Nephron progenitor cell (in vitro differentiated cells): Measurements from ENCODE around the gene JAG1.
A peak's percentile ranks its signal among the peaks of the same experiment; 100 is the strongest.

ENCODE experiments used
- DNase-seq: peaks from one replicate; pipeline ENCODE4 v3.0.0; 2021
- H3K27ac Mint-ChIP-seq: 2 replicates; pipeline ENCODE4 v1.8.0; 2021; ENCODE audit warnings: mild to moderate bottlenecking, moderate library complexity, mixed read lengths
- H3K27me3 Mint-ChIP-seq: 2 replicates; pipeline ENCODE4 v1.8.0; 2021; ENCODE audit warnings: mild to moderate bottlenecking, low read depth, mixed read lengths; ENCODE audit not compliant: poor library complexity
- H3K36me3 Mint-ChIP-seq: 2 replicates; pipeline ENCODE4 v1.8.0; 2021; ENCODE audit warnings: low read depth, mixed read lengths
- H3K4me1 Mint-ChIP-seq: 2 replicates; pipeline ENCODE4 v1.8.0; 2021; ENCODE audit warnings: mixed read lengths
- H3K4me3 Mint-ChIP-seq: 2 replicates; pipeline ENCODE4 v1.8.0; 2021; ENCODE audit warnings: mild to moderate bottlenecking, moderate library complexity, mixed read lengths
- H3K9me3 Mint-ChIP-seq: 2 replicates; pipeline ENCODE4 v1.8.0; 2021; ENCODE audit warnings: mild to moderate bottlenecking, moderate library complexity, mixed read lengths
- CTCF ChIP-seq: fragments of 200-600 bp; sonication (generic); IDR thresholded peaks from 2 replicates; pipeline ENCODE4 v1.5.0; 2021; ENCODE audit warnings: antibody characterized with exemption

JAG1 gene

DNA sequence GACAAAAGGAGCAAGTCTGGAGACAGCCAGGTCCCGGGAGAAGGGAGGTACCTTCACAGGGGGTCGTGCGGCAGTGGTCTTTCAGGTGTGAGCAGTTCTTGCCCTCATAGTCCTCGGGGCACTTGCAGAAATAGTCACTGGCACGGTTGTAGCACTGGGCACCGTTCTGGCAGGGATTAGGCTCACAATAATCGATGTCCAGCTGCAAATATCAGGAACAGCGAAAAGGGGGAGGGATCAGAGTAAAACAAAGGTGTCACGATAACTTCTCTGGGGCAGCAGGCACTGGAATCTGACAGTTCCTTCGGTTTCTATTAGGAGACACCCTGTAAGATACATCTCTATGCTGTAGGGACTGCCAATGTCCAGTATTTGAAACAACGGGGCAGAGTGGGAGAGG, 25.9 kb downstream of the JAG1 start:
- peaks cover 92% of the 10 kb centered on the region for H3K36me3 Mint-ChIP-seq
- peak overlapping the region; percentile 93 for H3K27ac Mint-ChIP-seq
- H3K9me3 Mint-ChIP-seq = no peaks in the 10 kb centered on the region
- H3K4me3 Mint-ChIP-seq = peak overlapping the region; percentile 27
- H3K4me1 Mint-ChIP-seq = peaks cover 86% of the 10 kb centered on the region
- TF ChIP-seq CTCF = no peak
- no peak for DNase-seq
- peaks cover 8% of the 10 kb centered on the region for H3K27me3 Mint-ChIP-seq

DNA sequence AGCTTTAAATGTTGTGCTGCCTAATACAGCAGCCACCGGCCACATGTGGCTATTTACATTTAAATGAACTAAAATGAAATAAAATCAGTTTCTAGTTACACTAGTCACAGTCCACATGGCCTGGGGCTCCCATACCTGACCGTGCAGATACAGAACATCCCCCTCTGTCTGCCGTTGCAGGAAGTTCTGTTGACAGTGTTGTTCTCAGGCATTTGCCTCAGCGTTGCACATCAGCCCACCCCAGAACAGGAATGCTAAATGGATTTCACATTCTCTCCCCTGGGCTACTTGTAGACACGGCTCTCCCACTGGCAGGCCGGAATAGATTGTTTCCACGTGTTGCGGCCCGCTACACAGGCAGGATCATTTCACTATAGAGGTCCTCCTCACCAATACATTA, 26.3 kb downstream of the JAG1 start:
- Mint-ChIP-seq H3K9me3 (no peaks in the 10 kb centered on the region), H3K27ac (peak overlapping the region; percentile 93), H3K27me3 (peaks cover 8% of the 10 kb centered on the region), H3K36me3 (peaks cover 95% of the 10 kb centered on the region), H3K4me1 (peaks cover 81% of the 10 kb centered on the region), H3K4me3 (peak overlapping the region; percentile 27)
- DNase-seq = no peak
- TF ChIP-seq CTCF = peak; percentile 17

DNA sequence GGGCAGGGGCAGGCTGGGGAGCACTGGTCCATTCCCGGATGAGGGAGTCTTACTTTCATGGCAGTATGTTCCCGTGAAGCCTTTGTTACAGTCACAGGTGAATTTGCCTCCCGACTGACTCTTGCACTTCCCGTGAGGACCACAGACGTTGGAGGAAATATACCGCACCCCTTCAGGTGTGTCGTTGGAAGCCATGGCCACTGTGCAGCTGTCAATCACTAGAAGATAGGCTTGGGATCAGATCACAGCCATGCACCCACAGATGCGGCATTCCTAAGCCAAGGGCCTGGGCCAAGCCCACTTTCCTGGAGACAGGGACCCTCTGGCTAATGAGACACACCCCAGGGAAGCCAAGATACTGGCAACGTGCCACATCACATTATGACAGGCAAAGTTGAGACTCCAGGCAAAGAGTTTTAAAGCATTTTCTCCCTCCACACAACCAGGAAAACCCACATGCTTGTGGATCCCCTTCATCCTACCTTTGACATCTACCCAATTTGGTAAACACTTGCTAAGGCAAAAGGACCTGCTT, 26.8 kb downstream of the JAG1 start:
- H3K27ac Mint-ChIP-seq = peak overlapping the region; percentile 93

DNA sequence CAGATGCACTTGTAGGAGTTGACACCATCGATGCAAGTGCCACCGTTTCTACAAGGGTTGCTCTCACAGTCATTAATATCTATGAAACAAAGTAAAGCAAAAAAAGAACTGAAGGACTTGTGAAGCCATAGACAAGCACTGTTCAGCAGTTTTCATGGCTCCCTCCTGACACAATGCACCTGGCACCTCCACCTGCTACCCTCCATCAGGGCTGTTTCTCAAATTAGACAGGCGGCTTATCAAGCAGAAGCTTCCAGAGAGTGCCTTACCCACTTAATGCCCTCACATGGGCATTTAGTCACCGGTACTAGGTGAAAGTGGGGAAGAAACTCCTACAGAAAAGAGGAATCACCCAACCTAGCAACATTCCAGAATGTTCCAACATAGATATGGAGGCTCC, 27.8 kb downstream of the JAG1 start:
- no peak for TF ChIP-seq CTCF
- DNase-seq = no peak
- Mint-ChIP-seq H3K36me3 (peaks cover 99% of the 10 kb centered on the region), H3K27me3 (peaks cover 6% of the 10 kb centered on the region), H3K27ac (peak overlapping the region; percentile 39), H3K4me3 (no peak overlapping the region), H3K4me1 (peaks cover 68% of the 10 kb centered on the region), H3K9me3 (no peaks in the 10 kb centered on the region)

More for the DNA sequence above, 26.8 kb downstream of the JAG1 start:
- DNase-seq = no peak
- Mint-ChIP-seq H3K36me3 (peaks cover 99% of the 10 kb centered on the region), H3K9me3 (no peaks in the 10 kb centered on the region), H3K27me3 (peaks cover 8% of the 10 kb centered on the region), H3K4me1 (peaks cover 76% of the 10 kb centered on the region), H3K4me3 (no peak overlapping the region)
- TF ChIP-seq CTCF = no peak

DNA sequence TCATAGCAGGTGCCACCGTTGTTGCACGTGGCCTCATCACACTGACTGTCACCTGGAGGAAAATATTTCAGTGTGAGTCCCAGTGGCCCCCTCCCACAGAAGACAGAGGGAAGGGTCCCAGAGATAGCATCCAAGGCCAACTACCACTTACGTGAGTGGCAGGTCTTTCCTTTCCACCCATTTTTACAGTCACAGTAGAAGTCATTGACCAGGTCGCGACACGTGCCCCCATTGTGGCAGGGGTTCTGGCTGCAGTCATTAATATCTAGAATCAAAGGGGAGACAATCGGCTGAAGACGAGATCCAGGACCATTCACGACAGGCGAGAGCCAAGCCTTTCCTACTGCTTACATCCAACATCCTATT, 28.6 kb downstream of the JAG1 start:
- H3K4me1 Mint-ChIP-seq = peaks cover 65% of the 10 kb centered on the region
- TF ChIP-seq CTCF = no peak
- H3K4me3 Mint-ChIP-seq = no peak overlapping the region
- peaks cover 6% of the 10 kb centered on the region for H3K27me3 Mint-ChIP-seq
- no peaks in the 10 kb centered on the region for H3K9me3 Mint-ChIP-seq
- no peak for DNase-seq
- H3K27ac Mint-ChIP-seq = peak overlapping the region; percentile 31
- H3K36me3 Mint-ChIP-seq = peaks cover 99% of the 10 kb centered on the region

DNA sequence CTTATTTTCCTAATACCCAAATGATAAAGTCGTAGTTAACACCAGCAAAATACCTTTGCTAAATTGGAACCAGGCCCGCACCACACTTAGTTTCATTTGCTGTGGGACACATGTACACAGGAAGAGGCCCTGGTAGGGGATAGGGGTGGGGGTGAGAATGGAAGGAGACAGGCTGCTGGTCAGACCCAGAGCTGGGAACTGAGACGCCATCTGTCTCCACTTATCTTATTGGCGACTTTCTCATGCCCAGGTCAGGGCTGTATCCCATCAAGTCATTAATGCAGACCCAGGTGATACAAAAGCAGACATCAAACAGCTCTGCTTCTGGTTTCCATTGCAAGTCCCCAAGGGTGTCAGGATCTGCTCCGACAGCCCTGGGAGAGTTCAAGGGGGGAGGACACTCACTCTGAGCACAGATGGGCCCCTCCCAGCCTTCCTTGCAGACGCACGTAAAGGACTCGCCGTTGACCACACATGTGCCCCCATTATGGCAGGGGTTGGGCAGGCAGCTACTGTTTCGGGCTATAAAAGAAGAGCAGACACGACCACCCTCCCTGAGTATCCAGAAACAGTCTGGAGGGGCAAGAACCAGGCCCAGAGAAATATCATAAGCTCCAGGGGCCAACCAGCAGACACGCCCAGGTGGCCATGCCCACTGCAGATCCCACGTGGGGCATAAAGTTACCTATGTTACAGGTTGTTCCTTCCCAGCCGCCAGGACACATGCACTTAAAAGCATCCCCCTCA, 29.2 kb downstream of the JAG1 start:
- DNase-seq = no peak
- Mint-ChIP-seq H3K27ac (peak overlapping the region; percentile 94), H3K27me3 (peaks cover 3% of the 10 kb centered on the region), H3K4me1 (peaks cover 65% of the 10 kb centered on the region), H3K36me3 (peaks cover 99% of the 10 kb centered on the region), H3K4me3 (no peak overlapping the region), H3K9me3 (no peaks in the 10 kb centered on the region)
- no peak for TF ChIP-seq CTCF
